Mammary epithelial cell (primary cell): Measurements from ENCODE around the gene TUBA1A.
"Not testable (repeated sequence)": the region's sequence is repeated elsewhere in the genome, so short reads cannot be mapped to it uniquely, and the experiment has no call there.

Source experiments
- CTCF ChIP-seq, 2 donors: IDR thresholded peaks in 1 of 2; conservative IDR thresholded peaks in 1 of 2; 2 replicates each; pipeline ENCODE4 v1.5.1; 2011 to 2012; ENCODE audit warnings: inconsistent platforms in 2 of 2, low read length in 2 of 2, mild to moderate bottlenecking in 2 of 2, control low read depth in 1 of 2, low read depth in 1 of 2; ENCODE audit not compliant: insufficient read depth in 1 of 2; ENCODE audit errors: extremely low read depth in 1 of 2
- EZH2 ChIP-seq: IDR thresholded peaks from 2 replicates; pipeline ENCODE4 v1.6.1; 2012; ENCODE audit warnings: low read length, inconsistent platforms, borderline replicate concordance

DNA sequence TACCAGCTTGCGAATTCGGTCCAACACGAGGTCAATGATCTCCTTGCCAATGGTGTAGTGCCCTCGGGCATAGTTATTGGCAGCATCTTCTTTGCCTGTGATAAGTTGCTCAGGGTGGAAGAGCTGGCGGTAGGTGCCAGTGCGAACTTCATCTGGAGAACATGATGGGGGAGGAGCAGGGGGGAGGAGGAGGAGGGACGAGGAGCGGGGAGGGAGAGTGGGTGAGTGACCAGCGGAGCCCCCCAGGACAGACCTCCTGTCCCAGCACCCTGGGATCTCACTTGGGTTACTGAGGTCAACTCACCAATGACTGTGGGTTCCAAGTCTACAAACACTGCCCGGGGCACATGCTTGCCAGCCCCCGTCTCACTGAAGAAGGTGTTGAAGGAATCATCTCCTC lies 2.6 kb downstream of the TUBA1A start:
- not testable (repeated sequence) for TF ChIP-seq CTCF (conservative IDR thresholded peaks at IDR 0.05 in 1 of 2, IDR thresholded peaks at IDR 0.05 in 1 of 2; ENCODE audit: extremely low read depth in 1 of 2, insufficient read depth in 1 of 2, low read depth in 1 of 2, low read length in 2 of 2); EZH2
